ENCODE results near the gene ZNRF3. TPM values are rescaled to one million over a fixed set of nuclear protein-coding genes. Genes with fewer than 3 reads are reported as not detected.

Gene ZNRF3
- polyA plus RNA-seq, 3 donors = 0.13 TPM; not detected in 2

- H3K36me3 ChIP-seq (replicated peaks in 1 of 2; ENCODE audit: control insufficient read depth in 1 of 2, insufficient read depth in 2 of 2, low read length in 2 of 2) = no peaks in the 10 kb centered on the region
- no peak overlapping the region for H3K4me2 ChIP-seq (replicated peaks; ENCODE audit: extremely low read depth, low read length, poor library complexity, severe bottlenecking)
- H3K27ac ChIP-seq (ENCODE audit: low read depth in 1 of 2, low read length in 2 of 2) = no peak overlapping the region
- H3K27me3 ChIP-seq (ENCODE audit: control insufficient read depth in 2 of 2, insufficient read depth in 2 of 2, low read length in 2 of 2) = no peaks in the 10 kb centered on the region
- Mint-ChIP-seq H3K4me1 (no peaks in the 10 kb centered on the region), H3K4me3 (no peak overlapping the region), H3K27ac (peak overlapping the region in 1 of 7 donors; percentile 44), H3K27me3 (ENCODE audit: low read depth in 3 of 3) (peaks cover 0 to 2% (median 2%) of the 10 kb centered on the region in 3 donors), H3K9me3 (no peaks in the 10 kb centered on the region), H3K36me3 (no peaks in the 10 kb centered on the region)
- no peaks in the 10 kb centered on the region for H3K9me3 ChIP-seq (replicated peaks in 1 of 2; ENCODE audit: control insufficient read depth in 1 of 2, insufficient read depth in 1 of 2, low read length in 2 of 2)
- TF ChIP-seq CTCF (IDR thresholded peaks at IDR 0.05) = no peak
- H3K79me2 ChIP-seq (ENCODE audit: insufficient read depth, low read length) = no peaks in the 10 kb centered on the region
- no peaks in the 10 kb centered on the region for H4K20me1 ChIP-seq (ENCODE audit: insufficient read depth, low read length)
- 100% methylated on average over 1 of the region's 5 CpGs for WGBS (ENCODE audit: insufficient coverage)
- H3K9ac ChIP-seq (ENCODE audit: insufficient read depth, low read length, poor library complexity, severe bottlenecking) = no peak overlapping the region
- no peaks in the 10 kb centered on the region for H3K4me1 ChIP-seq (ENCODE audit: control insufficient read depth in 1 of 2, insufficient read depth in 2 of 2, low read length in 2 of 2)
- H3K4me3 ChIP-seq (replicated peaks in 1 of 3; ENCODE audit: low read depth in 2 of 3, low read length in 3 of 3) = no peak overlapping the region
- intact Hi-C loops (cut with micrococcal nuclease) = no loop called here
- no peak for DNase-seq
- no peak overlapping the region for H2AFZ ChIP-seq (ENCODE audit: insufficient read depth, low read depth, low read length, poor library complexity, severe bottlenecking)
Measured at GRCh38 chr22:28909375-28909774, 26.0 kb downstream of the ZNRF3 start.

GRCh38 chr22:28910569-28911303 is 27.4 kb downstream of the ZNRF3 start:
- H3K27me3 ChIP-seq (ENCODE audit: control insufficient read depth in 2 of 2, insufficient read depth in 2 of 2, low read length in 2 of 2) = no peaks in the 10 kb centered on the region
- no peaks in the 10 kb centered on the region for H3K4me1 ChIP-seq (ENCODE audit: control insufficient read depth in 1 of 2, insufficient read depth in 2 of 2, low read length in 2 of 2)
- H4K20me1 ChIP-seq (ENCODE audit: insufficient read depth, low read length) = no peaks in the 10 kb centered on the region
- H3K9ac ChIP-seq (ENCODE audit: insufficient read depth, low read length, poor library complexity, severe bottlenecking) = no peak overlapping the region
- intact Hi-C loops (cut with micrococcal nuclease) = no loop called here
- Mint-ChIP-seq H3K36me3 (no peaks in the 10 kb centered on the region), H3K4me3 (no peak overlapping the region), H3K9me3 (no peaks in the 10 kb centered on the region), H3K27me3 (ENCODE audit: low read depth in 3 of 3) (no peaks in the 10 kb centered on the region), H3K27ac (peak overlapping the region in 3 of 7 donors; percentile 1 to 25 (median 22)), H3K4me1 (no peaks in the 10 kb centered on the region)
- H3K27ac ChIP-seq (ENCODE audit: low read depth in 1 of 2, low read length in 2 of 2) = no peak overlapping the region
- H3K9me3 ChIP-seq (replicated peaks in 1 of 2; ENCODE audit: control insufficient read depth in 1 of 2, insufficient read depth in 1 of 2, low read length in 2 of 2) = no peaks in the 10 kb centered on the region
- no peak overlapping the region for H3K4me3 ChIP-seq (replicated peaks in 1 of 3; ENCODE audit: low read depth in 2 of 3, low read length in 3 of 3)
- DNase-seq = no peak
- H3K36me3 ChIP-seq (replicated peaks in 1 of 2; ENCODE audit: control insufficient read depth in 1 of 2, insufficient read depth in 2 of 2, low read length in 2 of 2) = no peaks in the 10 kb centered on the region
- H3K4me2 ChIP-seq (replicated peaks; ENCODE audit: extremely low read depth, low read length, poor library complexity, severe bottlenecking) = no peak overlapping the region
- H2AFZ ChIP-seq (ENCODE audit: insufficient read depth, low read depth, low read length, poor library complexity, severe bottlenecking) = no peak overlapping the region
- TF ChIP-seq CTCF (IDR thresholded peaks at IDR 0.05) = no peak
- 91% methylated on average over 3 of the region's 3 CpGs for WGBS (ENCODE audit: insufficient coverage)
- no peaks in the 10 kb centered on the region for H3K79me2 ChIP-seq (ENCODE audit: insufficient read depth, low read length)
